GM12865 (cell line): Measurements from ENCODE around the gene TMEM60.

Experiments
- DNase-seq: peaks from one replicate; pipeline ENCODE4 v3.0.0; 2010; ENCODE audit warnings: low read depth
- H3K4me3 ChIP-seq: 2 replicates; pipeline ENCODE4 v1.5.1; 2011; ENCODE audit warnings: mild to moderate bottlenecking, low read depth, low read length, control low read depth
- TF ChIP-seq, protein P1 (sequence below): IDR thresholded peaks from 2 replicates; pipeline ENCODE4 v1.5.1; 2011; ENCODE audit warnings: low read length, control low read depth, low read depth, inconsistent platforms; ENCODE audit not compliant: insufficient read depth; ENCODE audit errors: missing control alignments

The TMEM60 gene

DNA sequence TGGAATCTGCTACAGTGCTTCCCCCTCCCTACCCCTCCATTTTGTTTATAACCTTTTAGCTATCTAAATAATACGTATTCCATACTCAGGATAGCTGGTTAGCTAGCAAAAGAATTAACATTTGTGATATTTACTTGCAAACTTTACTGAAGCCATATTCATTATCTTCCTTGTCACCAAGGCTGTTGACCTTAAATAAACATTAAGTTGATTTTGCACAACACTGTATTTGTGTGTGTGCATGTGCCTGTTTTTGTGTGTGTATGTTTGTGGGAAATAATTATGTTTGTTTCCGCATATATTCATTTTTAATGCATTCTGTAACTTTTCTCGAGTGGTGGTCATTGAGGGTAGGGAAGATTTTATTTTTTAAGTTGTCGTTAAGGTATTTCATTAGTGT lies 15.9 kb downstream of the TMEM60 start:
- H3K4me3 ChIP-seq: no peak overlapping the region
- DNase-seq: no peak
- TF ChIP-seq, protein P1, sequence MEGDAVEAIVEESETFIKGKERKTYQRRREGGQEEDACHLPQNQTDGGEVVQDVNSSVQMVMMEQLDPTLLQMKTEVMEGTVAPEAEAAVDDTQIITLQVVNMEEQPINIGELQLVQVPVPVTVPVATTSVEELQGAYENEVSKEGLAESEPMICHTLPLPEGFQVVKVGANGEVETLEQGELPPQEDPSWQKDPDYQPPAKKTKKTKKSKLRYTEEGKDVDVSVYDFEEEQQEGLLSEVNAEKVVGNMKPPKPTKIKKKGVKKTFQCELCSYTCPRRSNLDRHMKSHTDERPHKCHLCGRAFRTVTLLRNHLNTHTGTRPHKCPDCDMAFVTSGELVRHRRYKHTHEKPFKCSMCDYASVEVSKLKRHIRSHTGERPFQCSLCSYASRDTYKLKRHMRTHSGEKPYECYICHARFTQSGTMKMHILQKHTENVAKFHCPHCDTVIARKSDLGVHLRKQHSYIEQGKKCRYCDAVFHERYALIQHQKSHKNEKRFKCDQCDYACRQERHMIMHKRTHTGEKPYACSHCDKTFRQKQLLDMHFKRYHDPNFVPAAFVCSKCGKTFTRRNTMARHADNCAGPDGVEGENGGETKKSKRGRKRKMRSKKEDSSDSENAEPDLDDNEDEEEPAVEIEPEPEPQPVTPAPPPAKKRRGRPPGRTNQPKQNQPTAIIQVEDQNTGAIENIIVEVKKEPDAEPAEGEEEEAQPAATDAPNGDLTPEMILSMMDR: no peak

- no peak for DNase-seq
- no peak overlapping the region for H3K4me3 ChIP-seq
- TF ChIP-seq, protein P1: no peak
These were observed 19.7 kb downstream of the TMEM60 start for GRCh38 chr7:77778535-77778934.

- TF ChIP-seq, protein P1: no peak
- H3K4me3 ChIP-seq: no peak overlapping the region
- DNase-seq: no peak
These were observed 26.3 kb downstream of the TMEM60 start for GRCh38 chr7:77771901-77772300.

GRCh38 chr7:77770316-77770715 lies 27.9 kb downstream of the TMEM60 start:
- TF ChIP-seq, protein P1: no peak
- H3K4me3 ChIP-seq: no peak overlapping the region

GRCh38 chr7:77766801-77767605 lies 31.2 kb downstream of the TMEM60 start:
- TF ChIP-seq, protein P1: no peak
- no peak overlapping the region for H3K4me3 ChIP-seq
- no peak for DNase-seq

More at GRCh38 chr7:77770316-77770715, 27.9 kb downstream of the TMEM60 start:
- no peak for DNase-seq

GRCh38 chr7:77765906-77766800 lies 32.1 kb downstream of the TMEM60 start:
- TF ChIP-seq, protein P1: no peak
- DNase-seq: no peak
- H3K4me3 ChIP-seq: no peak overlapping the region
